Measurements from ENCODE around the gene DOLK. TPM values are rescaled to one million over a fixed set of nuclear protein-coding genes. Genes with fewer than 3 reads are reported as not detected.

The DOLK gene
- total RNA-seq, 1 experiment from 2014 or later, result 14.8 TPM

GRCh38 chr9:128903079-128903461 is 44.3 kb downstream of the DOLK start:
- CTCF ChIA-PET, result no interaction called here
- H3K36me3 Mint-ChIP-seq, result peaks cover 17% of the 10 kb centered on the region
- POLR2A ChIA-PET, result interaction anchor here (0.7 kb wide), 2 partner anchors 343 to 1688 kb away, joined by 3 to 5 read pairs; no protein-coding TSS in a partner anchor

GRCh38 chr9:128902351-128903078 is 44.9 kb downstream of the DOLK start:
- ChIA-PET CTCF (no interaction called here), POLR2A (no interaction called here)
- Mint-ChIP-seq H3K36me3 (peaks cover 11% of the 10 kb centered on the region), H3K4me1 (peaks cover 11% of the 10 kb centered on the region), H3K27ac (no peak overlapping the region), H3K9me3 (no peaks in the 10 kb centered on the region), H3K4me3 (no peak overlapping the region), H3K27me3 (ENCODE audit: low read depth) (no peaks in the 10 kb centered on the region)
- TF ChIP-seq, protein P1, sequence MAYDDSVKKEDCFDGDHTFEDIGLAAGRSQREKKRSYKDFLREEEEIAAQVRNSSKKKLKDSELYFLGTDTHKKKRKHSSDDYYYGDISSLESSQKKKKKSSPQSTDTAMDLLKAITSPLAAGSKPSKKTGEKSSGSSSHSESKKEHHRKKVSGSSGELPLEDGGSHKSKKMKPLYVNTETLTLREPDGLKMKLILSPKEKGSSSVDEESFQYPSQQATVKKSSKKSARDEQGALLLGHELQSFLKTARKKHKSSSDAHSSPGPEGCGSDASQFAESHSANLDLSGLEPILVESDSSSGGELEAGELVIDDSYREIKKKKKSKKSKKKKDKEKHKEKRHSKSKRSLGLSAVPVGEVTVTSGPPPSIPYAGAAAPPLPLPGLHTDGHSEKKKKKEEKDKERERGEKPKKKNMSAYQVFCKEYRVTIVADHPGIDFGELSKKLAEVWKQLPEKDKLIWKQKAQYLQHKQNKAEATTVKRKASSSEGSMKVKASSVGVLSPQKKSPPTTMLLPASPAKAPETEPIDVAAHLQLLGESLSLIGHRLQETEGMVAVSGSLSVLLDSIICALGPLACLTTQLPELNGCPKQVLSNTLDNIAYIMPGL (CRISPR knock-in tag; IDR thresholded peaks at IDR 0.05), result no peak
- TF ChIP-seq ZNF219 (CRISPR knock-in tag; IDR thresholded peaks at IDR 0.05; ENCODE audit: borderline replicate concordance) (no peak), MXD4 (CRISPR knock-in tag; IDR thresholded peaks at IDR 0.05; ENCODE audit: borderline replicate concordance) (no peak), FOXP4 (CRISPR knock-in tag; IDR thresholded peaks at IDR 0.05) (no peak), ATF6 (CRISPR knock-in tag; IDR thresholded peaks at IDR 0.05) (no peak), RORB (CRISPR knock-in tag; IDR thresholded peaks at IDR 0.05) (no peak), SMAD4 (CRISPR knock-in tag; IDR thresholded peaks at IDR 0.05) (no peak), GRHL2 (CRISPR knock-in tag; IDR thresholded peaks at IDR 0.05; ENCODE audit: insufficient replicate concordance, severe bottlenecking) (no peak)
- TF ChIP-seq, protein P2, sequence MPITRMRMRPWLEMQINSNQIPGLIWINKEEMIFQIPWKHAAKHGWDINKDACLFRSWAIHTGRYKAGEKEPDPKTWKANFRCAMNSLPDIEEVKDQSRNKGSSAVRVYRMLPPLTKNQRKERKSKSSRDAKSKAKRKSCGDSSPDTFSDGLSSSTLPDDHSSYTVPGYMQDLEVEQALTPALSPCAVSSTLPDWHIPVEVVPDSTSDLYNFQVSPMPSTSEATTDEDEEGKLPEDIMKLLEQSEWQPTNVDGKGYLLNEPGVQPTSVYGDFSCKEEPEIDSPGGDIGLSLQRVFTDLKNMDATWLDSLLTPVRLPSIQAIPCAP (CRISPR knock-in tag; IDR thresholded peaks at IDR 0.05), result no peak
- DNase-seq (ENCODE audit: low spot score) (no peak), ATAC-seq (no peak)

More at GRCh38 chr9:128903079-128903461, 44.3 kb downstream of the DOLK start:
- no peak for TF ChIP-seq NR1H2 (CRISPR knock-in tag; IDR thresholded peaks at IDR 0.05)
- TF ChIP-seq, protein P3, sequence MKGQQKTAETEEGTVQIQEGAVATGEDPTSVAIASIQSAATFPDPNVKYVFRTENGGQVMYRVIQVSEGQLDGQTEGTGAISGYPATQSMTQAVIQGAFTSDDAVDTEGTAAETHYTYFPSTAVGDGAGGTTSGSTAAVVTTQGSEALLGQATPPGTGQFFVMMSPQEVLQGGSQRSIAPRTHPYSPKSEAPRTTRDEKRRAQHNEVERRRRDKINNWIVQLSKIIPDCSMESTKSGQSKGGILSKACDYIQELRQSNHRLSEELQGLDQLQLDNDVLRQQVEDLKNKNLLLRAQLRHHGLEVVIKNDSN (CRISPR knock-in tag; IDR thresholded peaks at IDR 0.05), result no peak
- TF ChIP-seq ZNF232 (CRISPR knock-in tag; IDR thresholded peaks at IDR 0.05), result no peak
- no peak for TF ChIP-seq TCF7 (CRISPR knock-in tag; IDR thresholded peaks at IDR 0.05; ENCODE audit: low read depth)
- no peak for TF ChIP-seq JAZF1 (CRISPR knock-in tag; IDR thresholded peaks at IDR 0.05)
- TF ChIP-seq SMAD3 (CRISPR knock-in tag; IDR thresholded peaks at IDR 0.05; ENCODE audit: borderline replicate concordance), result no peak
- TF ChIP-seq KAT7 (CRISPR knock-in tag; IDR thresholded peaks at IDR 0.05; ENCODE audit: borderline replicate concordance), result no peak
- TF ChIP-seq ZNF512 (CRISPR knock-in tag; IDR thresholded peaks at IDR 0.05; ENCODE audit: borderline replicate concordance), result no peak
- no peak for TF ChIP-seq RORB (CRISPR knock-in tag; IDR thresholded peaks at IDR 0.05)
- TF ChIP-seq ZNF317 (CRISPR knock-in tag; IDR thresholded peaks at IDR 0.05; ENCODE audit: borderline replicate concordance, low read depth), result no peak
- no peak for TF ChIP-seq ESRRA (CRISPR knock-in tag; IDR thresholded peaks at IDR 0.05; ENCODE audit: borderline replicate concordance)
- TF ChIP-seq MLX (CRISPR knock-in tag; IDR thresholded peaks at IDR 0.05), result no peak
- Mint-ChIP-seq H3K27ac (no peak overlapping the region), H3K27me3 (ENCODE audit: low read depth) (no peaks in the 10 kb centered on the region), H3K9me3 (no peaks in the 10 kb centered on the region), H3K4me1 (peaks cover 10% of the 10 kb centered on the region), H3K4me3 (no peak overlapping the region)
- ATAC-seq (no peak), DNase-seq (ENCODE audit: low spot score) (no peak)
